Activated CD8-positive, alpha-beta memory T cell treated with anti-CD3 and anti-CD28 coated beads for 36 hours (primary cell): ENCODE data around the gene BRINP1. TPM values are rescaled to one million over a fixed set of nuclear protein-coding genes. Genes with fewer than 3 reads are reported as not detected.

Experiments used
- CTCF ChIA-PET: fragments of 350-600 bp; sonication (Branson Sonifier 250); formaldehyde crosslinking; loops from one replicate; lab custom pipeline; 2021; ENCODE audit warnings: antibody characterized with exemption; lab: Charles Lee
- POLR2A ChIA-PET: fragments of 350-600 bp; sonication (Branson Sonifier 250); formaldehyde crosslinking; loops from one replicate; lab custom pipeline; 2021; ENCODE audit warnings: antibody characterized with exemption; lab: Charles Lee
- total RNA-seq, 2 experiments: library from RNA; stranded (reverse); gene quantifications; one replicate each; pipeline ENCODE4 v1.2.3, GENCODE V29; 2021

BRINP1 gene
- total RNA-seq, 2 experiments from 2014 or later: not detected

DNA sequence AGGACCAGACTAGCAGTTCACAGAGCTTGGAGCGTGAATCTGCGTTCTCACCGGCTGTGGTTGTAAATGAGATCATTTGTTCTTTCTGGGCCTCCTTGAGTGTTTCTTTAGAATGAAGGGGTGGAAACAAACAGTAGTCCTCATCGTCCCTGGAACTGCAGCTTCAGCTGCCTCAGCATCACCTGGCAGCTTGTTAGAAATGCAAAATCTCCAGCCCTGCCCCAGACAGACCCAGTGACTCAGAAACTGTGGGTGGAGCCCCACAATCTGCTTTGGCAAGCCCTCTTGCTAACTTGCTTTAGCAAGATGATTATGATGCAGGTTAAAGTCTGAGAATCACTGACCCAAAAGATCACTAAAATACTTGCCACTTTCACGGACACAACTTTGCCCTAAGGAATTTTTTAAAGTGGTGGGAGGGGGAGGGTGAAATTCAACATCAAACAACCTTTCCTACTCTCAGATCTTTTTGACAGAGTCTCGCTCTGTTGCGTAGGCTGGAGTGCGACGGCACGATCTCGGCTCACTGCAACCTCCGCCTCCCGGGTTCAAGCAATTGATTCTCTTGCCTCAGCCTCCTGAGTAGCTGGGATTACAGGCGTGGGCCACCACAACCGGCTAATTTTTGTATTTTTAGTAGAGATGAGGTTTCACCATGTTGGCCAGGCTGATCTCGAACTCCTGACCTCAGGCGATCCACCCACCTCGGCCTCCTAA lies 86.0 kb downstream of the BRINP1 start:
- ChIA-PET CTCF (no interaction called here), POLR2A (no interaction called here)

- ChIA-PET CTCF (no interaction called here), POLR2A (no interaction called here)
These were observed 86.7 kb downstream of the BRINP1 start for GRCh38 chr9:119282476-119283077.

- ChIA-PET CTCF (no interaction called here), POLR2A (no interaction called here)
These were observed 88.3 kb downstream of the BRINP1 start for GRCh38 chr9:119280740-119281485.

DNA sequence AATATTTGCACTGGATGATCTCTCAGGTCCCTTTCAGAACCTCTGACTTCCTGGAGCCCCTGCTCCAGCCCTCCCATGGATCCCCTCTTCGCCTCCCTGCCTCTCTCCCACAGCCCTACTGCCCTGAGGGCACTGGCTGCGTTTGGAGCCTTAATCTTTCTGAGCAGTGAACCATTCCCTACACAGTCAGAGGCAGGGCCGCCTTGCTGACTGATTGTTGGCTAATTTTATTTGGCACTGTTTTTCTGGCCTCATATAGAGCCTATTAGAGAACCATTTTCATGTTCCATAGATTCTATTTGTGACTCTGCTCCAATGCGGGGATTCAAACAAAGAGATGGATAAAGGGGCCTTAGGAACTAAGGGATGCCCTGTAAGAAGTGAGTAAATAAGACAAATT lies 91.1 kb downstream of the BRINP1 start:
- POLR2A ChIA-PET: no interaction called here
- CTCF ChIA-PET: no interaction called here

DNA sequence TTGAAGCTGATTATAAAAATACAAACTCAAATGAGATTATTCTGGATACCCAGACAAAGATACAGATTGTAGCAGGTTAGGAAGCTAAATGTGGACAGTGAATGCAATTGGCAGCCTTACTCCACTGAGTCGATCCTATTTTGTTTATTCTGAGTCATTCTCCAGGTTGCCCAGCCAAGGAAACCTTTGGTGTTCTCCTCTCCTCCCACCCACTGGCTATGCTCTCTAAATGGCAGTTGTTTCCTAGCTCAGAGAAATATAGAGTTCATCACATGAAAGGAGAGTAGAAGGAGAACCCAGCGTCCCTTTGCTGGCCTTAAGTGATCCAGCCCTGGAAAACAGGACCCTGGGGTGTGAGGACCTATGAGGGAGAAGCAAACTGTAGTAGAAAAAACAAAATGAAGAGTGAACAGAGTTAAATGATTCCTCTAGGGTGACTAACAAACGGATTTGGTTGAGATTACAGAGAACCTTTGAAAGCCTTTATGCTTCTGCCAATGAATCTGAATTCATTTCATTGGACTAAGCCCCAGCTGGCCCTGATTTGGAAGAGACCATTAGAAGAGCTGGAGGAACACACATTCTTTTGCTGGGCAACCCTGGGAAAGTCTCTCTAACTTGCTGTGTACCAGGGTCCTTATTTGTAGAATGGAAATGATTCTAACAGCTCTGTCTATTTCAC lies 95.1 kb downstream of the BRINP1 start:
- CTCF ChIA-PET: no interaction called here
- POLR2A ChIA-PET: no interaction called here

DNA sequence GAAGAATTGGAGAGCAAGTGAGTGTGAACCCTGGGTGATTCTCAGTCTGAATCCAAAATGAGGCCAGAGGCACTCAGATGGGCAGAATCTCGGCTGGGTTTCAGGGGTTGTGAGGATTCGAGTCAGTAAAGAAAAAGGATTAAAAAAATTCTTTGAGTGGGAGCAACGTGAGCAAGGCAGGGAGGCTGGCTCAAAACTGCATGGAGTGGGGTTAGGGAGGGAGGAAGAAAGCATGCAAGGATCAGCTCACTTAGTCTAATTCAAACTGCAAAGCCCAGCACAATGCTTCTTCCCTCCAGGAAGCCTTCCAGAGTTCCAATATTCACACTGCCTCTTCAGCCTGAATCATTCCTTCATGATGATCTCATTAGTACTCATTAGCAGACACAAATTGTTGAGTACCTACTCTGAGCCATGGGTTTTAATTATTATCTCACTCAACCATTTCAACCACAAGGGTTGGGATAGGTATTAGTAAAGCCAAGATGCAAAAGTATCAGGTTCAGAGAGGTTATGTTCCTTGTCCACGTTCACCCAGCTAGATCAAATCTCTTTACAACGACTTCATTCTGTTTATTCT lies 95.8 kb downstream of the BRINP1 start:
- POLR2A ChIA-PET: no interaction called here
- CTCF ChIA-PET: no interaction called here

DNA sequence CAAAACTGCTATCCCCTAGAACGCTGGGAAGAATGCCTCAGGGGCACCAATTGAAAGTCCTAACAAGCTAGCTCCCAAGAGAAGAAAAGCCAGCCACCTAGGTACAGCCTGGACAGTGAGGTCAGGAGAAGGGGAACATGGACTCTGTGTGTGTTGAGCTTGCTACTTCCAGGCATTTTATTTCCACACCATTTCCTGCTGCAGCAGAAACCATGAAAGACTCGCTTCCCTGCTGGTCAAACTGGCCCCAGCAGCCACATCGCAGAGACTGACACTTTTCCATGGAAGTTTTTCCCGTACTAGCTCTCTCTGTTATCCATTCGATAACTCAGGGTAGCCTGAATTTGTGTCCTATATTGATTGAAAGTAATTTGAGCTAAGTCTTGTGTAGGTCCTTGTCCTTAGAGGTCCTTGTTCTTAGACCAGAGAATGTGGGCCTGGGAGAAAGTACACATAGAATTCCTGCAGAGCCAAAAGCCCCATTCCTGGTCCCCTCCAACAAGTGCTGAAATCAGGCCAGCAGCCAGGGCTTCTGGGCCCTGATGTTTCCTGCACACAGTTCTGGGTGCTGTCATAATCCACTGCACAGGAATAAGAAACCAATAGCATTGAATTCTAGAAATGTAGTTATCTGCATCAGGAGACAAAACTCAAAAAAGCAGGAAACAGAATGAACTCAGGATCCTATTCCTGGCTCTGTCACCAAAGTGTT lies 96.6 kb downstream of the BRINP1 start:
- POLR2A ChIA-PET: no interaction called here

GRCh38 chr9:119268985-119269384 lies 100.2 kb downstream of the BRINP1 start:
- CTCF ChIA-PET: no interaction called here

More for the DNA sequence above, 96.6 kb downstream of the BRINP1 start:
- CTCF ChIA-PET: no interaction called here

DNA sequence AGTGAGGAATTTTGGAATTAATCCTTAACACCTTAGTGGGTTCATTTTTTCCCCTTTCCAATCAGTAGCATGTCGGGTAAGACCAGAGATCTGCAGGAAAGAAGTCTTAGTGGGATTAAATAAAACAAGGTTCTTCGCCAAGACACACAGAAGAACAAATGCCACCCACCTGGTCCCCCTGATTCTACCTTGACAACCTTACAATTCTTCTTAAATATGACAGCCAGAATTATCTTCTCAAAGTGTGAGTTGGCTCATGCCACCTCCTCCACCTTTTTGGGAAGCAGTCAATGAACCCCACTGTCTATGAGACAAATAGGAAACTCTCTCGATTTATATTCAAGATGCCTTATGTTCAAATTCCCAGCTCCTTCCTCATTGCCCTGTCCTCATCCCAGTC lies 105.1 kb downstream of the BRINP1 start:
- CTCF ChIA-PET: no interaction called here
- POLR2A ChIA-PET: no interaction called here

More at GRCh38 chr9:119268985-119269384, 100.2 kb downstream of the BRINP1 start:
- POLR2A ChIA-PET: no interaction called here

DNA sequence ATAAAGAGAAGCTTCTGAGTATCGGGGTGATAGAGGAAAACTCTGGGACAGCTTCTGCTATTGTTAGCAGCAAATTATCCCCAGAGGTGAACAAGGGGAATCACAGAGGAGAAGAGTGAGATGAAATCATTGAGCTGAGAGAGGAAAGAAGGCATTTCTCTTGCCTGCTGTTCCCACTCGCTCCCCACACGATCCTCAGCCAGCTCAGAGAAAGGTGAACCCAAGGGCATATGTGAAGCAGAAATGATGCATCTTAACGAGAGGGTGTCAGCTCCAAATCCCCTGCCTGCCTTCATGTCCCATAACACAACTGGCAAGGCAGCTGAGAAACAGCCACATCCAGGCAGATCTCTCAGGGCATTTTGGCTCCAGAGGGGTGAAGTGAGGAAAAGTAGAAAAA lies 111.6 kb downstream of the BRINP1 start:
- POLR2A ChIA-PET: no interaction called here
- CTCF ChIA-PET: no interaction called here

- ChIA-PET CTCF (no interaction called here), POLR2A (no interaction called here)
These were observed 114.1 kb downstream of the BRINP1 start for GRCh38 chr9:119255116-119255515.

GRCh38 chr9:119252671-119253299 lies 116.5 kb downstream of the BRINP1 start:
- CTCF ChIA-PET: interaction anchor here (0.6 kb wide), 1 partner anchor 310 kb away, joined by 4 read pairs; no protein-coding TSS in a partner anchor
- POLR2A ChIA-PET: no interaction called here

DNA sequence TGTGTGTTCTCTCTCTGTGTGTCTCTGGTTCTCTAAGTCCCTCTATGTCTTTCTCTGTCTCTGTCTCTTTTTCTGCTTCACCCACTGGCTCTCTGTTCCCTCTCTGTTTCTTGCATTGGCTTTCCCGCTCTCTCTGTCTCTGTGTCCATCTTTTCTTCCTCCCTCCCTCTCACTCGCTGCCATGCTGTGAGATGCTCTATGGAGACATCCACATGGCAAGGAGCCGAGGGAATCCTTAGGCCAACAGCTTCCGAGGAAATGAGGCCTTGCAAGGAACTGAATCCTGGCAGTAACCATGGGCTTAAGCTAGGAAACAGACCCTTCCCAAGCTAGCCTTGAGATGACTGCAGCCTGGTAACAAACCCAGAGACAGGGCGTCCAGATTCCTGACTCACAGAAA lies 117.3 kb downstream of the BRINP1 start:
- POLR2A ChIA-PET: no interaction called here
- CTCF ChIA-PET: no interaction called here

DNA sequence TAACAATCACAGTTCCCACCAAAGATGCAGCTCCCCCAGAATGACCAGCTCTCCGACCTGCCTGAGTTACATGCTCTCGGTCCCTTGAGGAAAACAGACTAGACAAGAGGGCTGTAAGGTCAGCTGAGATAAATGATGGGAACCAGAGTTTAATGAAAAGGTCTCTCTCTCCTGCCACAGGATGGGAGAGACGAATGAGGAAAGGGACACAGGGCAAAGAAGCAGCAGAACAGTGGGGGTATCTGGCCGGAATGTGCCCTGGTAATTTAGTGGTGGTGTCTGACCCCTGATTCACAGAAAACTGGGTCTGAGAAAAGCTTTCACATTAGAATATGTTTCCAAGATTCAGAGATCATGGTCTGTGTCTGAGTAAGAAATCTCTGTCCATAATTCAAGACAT lies 118.5 kb downstream of the BRINP1 start:
- POLR2A ChIA-PET: no interaction called here
- CTCF ChIA-PET: interaction anchor here (0.6 kb wide), 1 partner anchor 113 kb away, joined by 3 read pairs; no protein-coding TSS in a partner anchor

GRCh38 chr9:119240546-119240945 lies 128.7 kb downstream of the BRINP1 start:
- ChIA-PET POLR2A (no interaction called here), CTCF (no interaction called here)

DNA sequence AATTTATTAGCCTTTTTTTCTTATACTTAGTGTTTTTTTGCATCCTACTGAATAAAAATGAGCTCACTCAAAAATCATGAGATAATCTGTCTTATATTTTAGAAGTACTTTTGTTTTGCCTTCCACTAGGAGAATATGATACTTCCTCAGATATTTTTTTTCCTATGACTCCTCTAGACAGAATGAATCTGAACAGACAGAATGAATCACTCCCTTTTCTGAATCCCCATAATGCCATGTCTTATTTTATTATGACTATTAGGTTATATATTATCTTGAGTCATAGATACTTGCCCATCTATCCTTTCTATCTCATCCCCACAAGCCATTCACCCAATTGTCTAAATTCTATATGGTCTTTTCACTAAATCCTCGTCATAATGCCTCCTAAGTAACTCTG lies 134.6 kb downstream of the BRINP1 start:
- CTCF ChIA-PET: no interaction called here

DNA sequence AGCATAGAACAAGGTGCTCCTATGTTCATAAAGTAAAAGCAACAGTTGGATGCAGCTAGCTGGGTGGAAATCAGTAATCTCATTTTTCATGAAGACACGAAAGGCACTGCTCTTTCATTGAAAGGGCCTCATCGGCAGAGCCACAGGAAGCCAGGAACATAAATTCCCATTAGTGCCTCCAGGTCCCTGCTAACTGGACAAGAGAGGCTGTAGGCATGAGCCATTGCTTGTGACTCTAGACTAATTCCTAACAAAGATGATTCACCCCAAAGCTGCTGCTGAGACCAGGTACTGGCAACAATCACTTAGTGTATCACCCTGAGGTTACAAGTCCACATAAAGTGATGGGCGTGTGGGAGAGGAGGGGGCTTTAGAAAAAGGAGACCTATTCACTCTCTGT lies 141.8 kb downstream of the BRINP1 start:
- CTCF ChIA-PET: no interaction called here
- POLR2A ChIA-PET: interaction anchor here (0.6 kb wide), 1 partner anchor 75 kb away, joined by 3 read pairs; no protein-coding TSS in a partner anchor

More for the DNA sequence above, 134.6 kb downstream of the BRINP1 start:
- POLR2A ChIA-PET: no interaction called here

- CTCF ChIA-PET: no interaction called here
- POLR2A ChIA-PET: no interaction called here
These were observed 144.8 kb downstream of the BRINP1 start for GRCh38 chr9:119224431-119224830.
